Astrocyte (in vitro differentiated cells and primary cell): ENCODE results near the gene SLC25A43.

Experiments
- CTCF ChIP-seq: IDR thresholded peaks from 2 replicates; pipeline ENCODE4 v1.5.1; 2011; ENCODE audit warnings: low read depth, mild to moderate bottlenecking, inconsistent platforms, low read length, moderate library complexity; ENCODE audit not compliant: insufficient read depth
- EZH2 ChIP-seq: IDR thresholded peaks from 2 replicates; pipeline ENCODE4 v1.6.1; 2012; ENCODE audit warnings: mild to moderate bottlenecking, low read length, inconsistent platforms; ENCODE audit not compliant: insufficient read depth

GRCh38 chrX:119419898-119420297 lies 20.8 kb downstream of the SLC25A43 start:
- TF ChIP-seq CTCF: no peak
- TF ChIP-seq EZH2: no peak
